Measurements from ENCODE around the gene TANGO2.
A peak's percentile ranks its signal among the peaks of the same experiment; 100 is the strongest.

TANGO2 gene

DNA sequence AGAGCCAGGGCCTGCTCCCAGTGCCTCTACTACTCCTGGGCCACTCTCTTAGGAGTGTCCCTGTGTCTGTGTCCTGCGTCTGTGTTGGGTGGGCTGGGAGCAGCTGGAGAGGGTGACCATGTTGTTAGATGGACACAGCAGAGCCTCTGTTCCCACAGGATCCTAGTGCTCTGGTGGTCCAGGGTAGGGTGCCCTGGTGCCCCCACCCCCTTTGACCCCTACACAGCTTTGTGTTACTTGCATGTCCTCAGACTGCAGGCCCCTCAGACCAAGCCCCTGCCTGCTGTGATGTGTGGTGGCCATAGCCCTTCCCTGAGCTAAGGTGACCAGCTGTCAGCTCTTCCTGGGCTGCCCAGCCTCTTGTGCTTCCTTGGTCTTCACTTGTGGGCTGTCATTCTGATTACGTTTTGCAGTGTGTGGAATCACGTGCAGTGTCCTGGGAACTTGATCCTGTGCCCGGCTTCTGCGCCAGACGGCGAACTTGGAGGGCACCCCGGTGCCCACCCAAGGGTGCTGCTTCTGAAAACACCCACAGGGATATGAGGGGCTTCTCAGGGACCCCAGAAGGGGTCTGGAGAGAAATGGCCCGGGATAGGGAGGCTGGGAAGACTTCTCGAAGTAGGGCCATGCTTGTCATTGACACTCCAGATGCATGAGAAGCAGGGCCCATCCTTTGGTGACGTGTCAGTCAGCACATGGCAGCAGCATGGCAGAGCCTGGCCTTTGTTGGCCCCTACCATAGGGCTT lies 1.5 kb downstream of the TANGO2 start:
- Histone ChIP-seq H3K9ac (ENCODE audit: low read length) (peak overlapping the region; percentile 91), H3K4me1 (ENCODE audit: control insufficient read depth, insufficient read depth, low read length) (peaks cover 18% of the 10 kb centered on the region), H3K36me3 (ENCODE audit: control insufficient read depth, insufficient read depth, low read length) (no peaks in the 10 kb centered on the region), H3K9me3 (ENCODE audit: control insufficient read depth, low read length) (no peaks in the 10 kb centered on the region), H3K27me3 (ENCODE audit: control insufficient read depth, insufficient read depth, low read length) (peaks cover 11% of the 10 kb centered on the region), H3K4me3 (ENCODE audit: low read length) (no peak overlapping the region)

GRCh38 chr22:20022978-20023613 lies 2.2 kb downstream of the TANGO2 start:
- H3K27me3 ChIP-seq (ENCODE audit: control insufficient read depth, insufficient read depth, low read length), result peaks cover 4% of the 10 kb centered on the region
- H3K4me1 ChIP-seq (ENCODE audit: control insufficient read depth, insufficient read depth, low read length), result peaks cover 15% of the 10 kb centered on the region
- H3K9ac ChIP-seq (ENCODE audit: low read length), result no peak overlapping the region
- H3K4me3 ChIP-seq (ENCODE audit: low read length), result no peak overlapping the region
- H3K36me3 ChIP-seq (ENCODE audit: control insufficient read depth, insufficient read depth, low read length), result no peaks in the 10 kb centered on the region
- no peaks in the 10 kb centered on the region for H3K9me3 ChIP-seq (ENCODE audit: control insufficient read depth, low read length)

GRCh38 chr22:20024225-20024624 lies 3.3 kb downstream of the TANGO2 start:
- Histone ChIP-seq H3K27me3 (ENCODE audit: control insufficient read depth, insufficient read depth, low read length) (no peaks in the 10 kb centered on the region), H3K9me3 (ENCODE audit: control insufficient read depth, low read length) (no peaks in the 10 kb centered on the region), H3K4me1 (ENCODE audit: control insufficient read depth, insufficient read depth, low read length) (peaks cover 15% of the 10 kb centered on the region), H3K9ac (ENCODE audit: low read length) (no peak overlapping the region), H3K36me3 (ENCODE audit: control insufficient read depth, insufficient read depth, low read length) (no peaks in the 10 kb centered on the region), H3K4me3 (ENCODE audit: low read length) (no peak overlapping the region)

DNA sequence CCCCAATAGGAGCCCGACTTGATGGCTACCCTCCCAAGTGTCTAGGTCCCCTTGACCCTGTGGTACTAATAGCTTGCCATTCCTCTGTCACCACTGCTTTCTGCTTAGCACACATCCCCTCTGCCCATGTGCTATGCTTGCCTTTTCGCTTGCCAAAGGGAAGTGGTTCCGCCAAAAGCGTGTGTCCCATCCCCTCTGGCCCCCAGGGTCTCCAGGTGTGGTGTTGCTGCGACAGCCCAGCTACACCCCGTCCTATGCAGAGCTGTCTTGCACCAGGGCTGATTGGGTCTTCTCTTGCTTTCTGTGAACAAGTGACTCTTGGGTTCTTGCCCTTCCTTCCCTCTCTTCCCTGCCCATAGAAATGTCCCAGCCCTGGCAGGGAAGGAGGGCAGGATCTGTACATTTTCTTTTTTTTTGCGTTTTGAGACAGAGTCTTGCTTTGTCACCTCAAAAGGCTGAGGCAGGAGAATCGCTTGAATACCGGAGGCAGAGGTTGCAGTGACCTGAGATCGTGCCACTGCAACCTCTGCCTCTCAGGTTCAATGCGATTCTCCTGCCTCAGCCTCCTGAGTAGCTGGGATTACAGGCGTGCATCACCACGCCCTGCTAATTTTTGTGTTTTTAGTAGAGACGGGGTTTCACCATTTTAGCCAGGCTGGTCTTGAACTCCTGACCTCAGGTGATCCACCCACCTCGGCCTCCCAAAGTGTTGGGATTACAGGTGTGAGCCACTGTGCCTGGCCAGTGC lies 3.9 kb downstream of the TANGO2 start:
- H3K9ac ChIP-seq (ENCODE audit: low read length), result no peak overlapping the region
- no peaks in the 10 kb centered on the region for H3K9me3 ChIP-seq (ENCODE audit: control insufficient read depth, low read length)
- H3K4me1 ChIP-seq (ENCODE audit: control insufficient read depth, insufficient read depth, low read length), result peaks cover 15% of the 10 kb centered on the region
- no peak overlapping the region for H3K4me3 ChIP-seq (ENCODE audit: low read length)
- no peaks in the 10 kb centered on the region for H3K27me3 ChIP-seq (ENCODE audit: control insufficient read depth, insufficient read depth, low read length)
- no peaks in the 10 kb centered on the region for H3K36me3 ChIP-seq (ENCODE audit: control insufficient read depth, insufficient read depth, low read length)

GRCh38 chr22:20025401-20026203 lies 4.7 kb downstream of the TANGO2 start:
- H3K36me3 ChIP-seq (ENCODE audit: control insufficient read depth, insufficient read depth, low read length), result no peaks in the 10 kb centered on the region
- no peak overlapping the region for H3K9ac ChIP-seq (ENCODE audit: low read length)
- no peaks in the 10 kb centered on the region for H3K9me3 ChIP-seq (ENCODE audit: control insufficient read depth, low read length)
- no peaks in the 10 kb centered on the region for H3K27me3 ChIP-seq (ENCODE audit: control insufficient read depth, insufficient read depth, low read length)
- no peak overlapping the region for H3K4me3 ChIP-seq (ENCODE audit: low read length)
- peaks cover 11% of the 10 kb centered on the region for H3K4me1 ChIP-seq (ENCODE audit: control insufficient read depth, insufficient read depth, low read length)

- H3K36me3 ChIP-seq (ENCODE audit: control insufficient read depth, insufficient read depth, low read length), result no peaks in the 10 kb centered on the region
- H3K9me3 ChIP-seq (ENCODE audit: control insufficient read depth, low read length), result no peaks in the 10 kb centered on the region
- H3K27me3 ChIP-seq (ENCODE audit: control insufficient read depth, insufficient read depth, low read length), result no peaks in the 10 kb centered on the region
- H3K9ac ChIP-seq (ENCODE audit: low read length), result no peak overlapping the region
- no peak overlapping the region for H3K4me3 ChIP-seq (ENCODE audit: low read length)
- peaks cover 11% of the 10 kb centered on the region for H3K4me1 ChIP-seq (ENCODE audit: control insufficient read depth, insufficient read depth, low read length)
These were observed 5.4 kb downstream of the TANGO2 start for GRCh38 chr22:20026204-20026908.

DNA sequence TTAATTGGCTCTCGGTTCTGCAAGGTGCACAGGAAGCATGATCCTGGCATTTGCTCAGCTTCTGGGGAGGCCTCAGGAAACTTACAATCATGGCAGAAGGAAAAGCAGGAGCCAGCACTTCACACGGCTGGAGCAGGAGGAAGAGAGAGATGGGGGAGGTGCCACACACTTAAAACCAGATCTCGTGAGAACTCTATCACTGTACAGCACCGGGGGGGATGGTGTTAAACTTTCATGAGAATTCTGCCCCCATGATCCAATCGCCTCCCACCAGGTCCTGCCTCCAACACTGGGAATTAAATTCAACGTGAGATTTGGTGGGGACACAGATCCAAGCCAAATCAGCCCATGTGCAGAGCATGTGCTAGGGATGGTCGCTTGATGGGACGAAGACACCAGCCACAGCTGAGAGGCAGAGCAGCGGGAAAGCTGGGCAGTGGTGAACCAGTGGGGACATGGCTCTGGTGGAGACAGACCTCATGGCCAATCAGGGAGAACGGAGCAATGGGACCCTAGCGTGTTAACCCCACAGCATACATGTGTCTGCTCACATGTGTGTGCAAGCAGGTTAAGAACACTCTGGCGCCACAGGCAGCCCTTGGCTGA lies 6.2 kb downstream of the TANGO2 start:
- Histone ChIP-seq H3K27me3 (ENCODE audit: control insufficient read depth, insufficient read depth, low read length) (no peaks in the 10 kb centered on the region), H3K36me3 (ENCODE audit: control insufficient read depth, insufficient read depth, low read length) (no peaks in the 10 kb centered on the region), H3K4me1 (ENCODE audit: control insufficient read depth, insufficient read depth, low read length) (peaks cover 11% of the 10 kb centered on the region), H3K9me3 (ENCODE audit: control insufficient read depth, low read length) (no peaks in the 10 kb centered on the region), H3K4me3 (ENCODE audit: low read length) (no peak overlapping the region), H3K9ac (ENCODE audit: low read length) (no peak overlapping the region)

- H3K4me1 ChIP-seq (ENCODE audit: control insufficient read depth, insufficient read depth, low read length), result peaks cover 17% of the 10 kb centered on the region
- H3K4me3 ChIP-seq (ENCODE audit: low read length), result no peak overlapping the region
- no peaks in the 10 kb centered on the region for H3K27me3 ChIP-seq (ENCODE audit: control insufficient read depth, insufficient read depth, low read length)
- no peaks in the 10 kb centered on the region for H3K36me3 ChIP-seq (ENCODE audit: control insufficient read depth, insufficient read depth, low read length)
- H3K9ac ChIP-seq (ENCODE audit: low read length), result no peak overlapping the region
- H3K9me3 ChIP-seq (ENCODE audit: control insufficient read depth, low read length), result no peaks in the 10 kb centered on the region
These were observed 7.3 kb downstream of the TANGO2 start for GRCh38 chr22:20027966-20028854.

DNA sequence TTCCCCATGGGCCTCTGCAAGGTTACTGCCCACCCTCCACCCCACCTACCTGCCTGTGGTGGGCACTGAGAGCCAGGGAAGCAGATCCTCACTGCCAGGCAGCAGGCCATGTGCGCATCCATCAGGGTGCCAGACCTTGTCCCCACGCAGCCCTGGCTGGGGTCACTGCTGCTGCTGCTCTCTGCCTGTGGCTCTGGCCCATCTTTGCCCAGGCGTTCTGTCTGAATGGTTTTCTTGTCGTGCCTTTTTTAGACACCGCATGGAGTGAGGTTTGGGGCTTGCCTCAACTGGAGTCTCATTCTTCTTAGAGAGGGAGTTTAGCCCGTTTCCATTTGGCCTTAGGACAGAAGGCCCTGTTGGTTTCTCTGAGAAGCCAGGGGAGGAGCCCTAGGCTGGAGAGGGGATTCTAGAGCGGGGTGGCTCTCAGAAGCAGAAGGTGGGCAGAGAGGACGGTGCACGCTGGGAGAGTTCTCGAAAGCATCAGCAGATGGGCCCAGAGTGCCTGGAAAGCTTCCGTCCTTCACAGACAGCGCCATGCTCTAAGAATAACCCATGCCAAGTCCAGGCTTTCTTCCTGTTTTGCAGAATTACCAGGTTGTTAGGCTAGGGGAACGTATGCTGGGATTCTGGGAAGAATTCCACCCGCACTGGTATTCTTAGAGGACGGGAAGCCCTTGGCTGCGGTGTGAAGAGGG lies 8.1 kb downstream of the TANGO2 start:
- Histone ChIP-seq H3K9ac (ENCODE audit: low read length) (no peak overlapping the region), H3K4me3 (ENCODE audit: low read length) (no peak overlapping the region), H3K36me3 (ENCODE audit: control insufficient read depth, insufficient read depth, low read length) (no peaks in the 10 kb centered on the region), H3K9me3 (ENCODE audit: control insufficient read depth, low read length) (no peaks in the 10 kb centered on the region), H3K4me1 (ENCODE audit: control insufficient read depth, insufficient read depth, low read length) (peaks cover 18% of the 10 kb centered on the region), H3K27me3 (ENCODE audit: control insufficient read depth, insufficient read depth, low read length) (no peaks in the 10 kb centered on the region)

GRCh38 chr22:20029550-20030225 lies 8.8 kb downstream of the TANGO2 start:
- Histone ChIP-seq H3K9me3 (ENCODE audit: control insufficient read depth, low read length) (no peaks in the 10 kb centered on the region), H3K4me3 (ENCODE audit: low read length) (no peak overlapping the region), H3K4me1 (ENCODE audit: control insufficient read depth, insufficient read depth, low read length) (peaks cover 18% of the 10 kb centered on the region), H3K9ac (ENCODE audit: low read length) (no peak overlapping the region), H3K36me3 (ENCODE audit: control insufficient read depth, insufficient read depth, low read length) (no peaks in the 10 kb centered on the region), H3K27me3 (ENCODE audit: control insufficient read depth, insufficient read depth, low read length) (no peaks in the 10 kb centered on the region)

All from mucosa of stomach (tissue), 1 donor.